ENCODE measurements around the gene VSIG2. TPM values are rescaled to one million over a fixed set of nuclear protein-coding genes. Genes with fewer than 3 reads are reported as not detected.

VSIG2 gene
- total RNA-seq, 6 experiments from 2014 or later: 0.14 TPM; not detected in 5

DNA sequence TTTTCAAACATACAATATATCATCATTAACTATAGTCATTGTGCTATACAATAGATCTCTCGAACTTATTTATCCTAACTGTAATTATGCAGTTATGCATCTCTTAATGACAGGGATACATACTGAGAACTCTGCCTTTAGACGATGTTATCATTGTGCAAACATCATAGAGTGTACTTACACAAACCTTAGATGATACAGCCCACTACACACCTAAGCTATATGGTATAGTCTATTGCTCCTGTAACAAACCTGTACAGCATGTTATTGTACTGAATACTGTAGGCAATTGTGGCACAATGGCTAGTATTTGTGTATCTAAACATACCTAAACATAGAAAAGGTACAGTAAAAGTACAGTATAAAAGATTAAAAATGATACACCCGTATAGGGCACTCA is 39.7 kb downstream of the VSIG2 start:
- Mint-ChIP-seq H3K27ac (no peak overlapping the region), H3K27me3 (ENCODE audit: insufficient read depth) (peaks cover 22% of the 10 kb centered on the region), H3K9me3 (peaks cover 3% of the 10 kb centered on the region; the same call in 1 of the 2 replicates), H3K36me3 (ENCODE audit: low read depth) (peaks cover 4% of the 10 kb centered on the region), H3K4me1 (ENCODE audit: low read depth) (peaks cover 6% of the 10 kb centered on the region), H3K4me3 (no peak overlapping the region)
- DNase-seq: no peak
- TF ChIP-seq, protein P1, sequence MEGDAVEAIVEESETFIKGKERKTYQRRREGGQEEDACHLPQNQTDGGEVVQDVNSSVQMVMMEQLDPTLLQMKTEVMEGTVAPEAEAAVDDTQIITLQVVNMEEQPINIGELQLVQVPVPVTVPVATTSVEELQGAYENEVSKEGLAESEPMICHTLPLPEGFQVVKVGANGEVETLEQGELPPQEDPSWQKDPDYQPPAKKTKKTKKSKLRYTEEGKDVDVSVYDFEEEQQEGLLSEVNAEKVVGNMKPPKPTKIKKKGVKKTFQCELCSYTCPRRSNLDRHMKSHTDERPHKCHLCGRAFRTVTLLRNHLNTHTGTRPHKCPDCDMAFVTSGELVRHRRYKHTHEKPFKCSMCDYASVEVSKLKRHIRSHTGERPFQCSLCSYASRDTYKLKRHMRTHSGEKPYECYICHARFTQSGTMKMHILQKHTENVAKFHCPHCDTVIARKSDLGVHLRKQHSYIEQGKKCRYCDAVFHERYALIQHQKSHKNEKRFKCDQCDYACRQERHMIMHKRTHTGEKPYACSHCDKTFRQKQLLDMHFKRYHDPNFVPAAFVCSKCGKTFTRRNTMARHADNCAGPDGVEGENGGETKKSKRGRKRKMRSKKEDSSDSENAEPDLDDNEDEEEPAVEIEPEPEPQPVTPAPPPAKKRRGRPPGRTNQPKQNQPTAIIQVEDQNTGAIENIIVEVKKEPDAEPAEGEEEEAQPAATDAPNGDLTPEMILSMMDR (IDR thresholded peaks at IDR 0.05): no peak

DNA sequence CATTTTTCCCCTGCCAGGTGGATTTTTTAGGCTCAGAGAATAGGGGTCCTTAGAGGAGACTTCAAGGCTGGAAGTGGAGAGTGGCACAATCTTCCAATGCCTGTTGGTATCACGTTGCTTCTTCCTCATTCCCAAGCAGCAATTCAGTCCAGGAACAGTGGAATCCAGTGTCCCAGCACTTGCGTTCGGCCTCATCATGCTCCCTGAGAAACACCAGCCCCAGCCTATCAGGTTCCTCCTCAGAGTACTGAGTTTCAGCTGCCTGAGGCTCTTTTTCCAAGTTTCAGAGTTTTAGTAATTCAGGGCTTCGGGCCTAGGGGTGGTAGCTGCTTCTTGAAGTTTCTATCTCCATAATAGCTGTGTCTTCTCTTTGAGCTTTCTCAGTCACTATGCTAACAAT is 44.2 kb downstream of the VSIG2 start:
- Mint-ChIP-seq H3K4me1 (ENCODE audit: low read depth) (no peaks in the 10 kb centered on the region), H3K27ac (no peak overlapping the region), H3K4me3 (no peak overlapping the region), H3K36me3 (ENCODE audit: low read depth) (peaks cover 4% of the 10 kb centered on the region), H3K27me3 (ENCODE audit: insufficient read depth) (peaks cover 23% of the 10 kb centered on the region), H3K9me3 (peaks cover 3% of the 10 kb centered on the region; the same call in 1 of the 2 replicates)
- TF ChIP-seq, protein P1 (IDR thresholded peaks at IDR 0.05): no peak
- DNase-seq: no peak

DNA sequence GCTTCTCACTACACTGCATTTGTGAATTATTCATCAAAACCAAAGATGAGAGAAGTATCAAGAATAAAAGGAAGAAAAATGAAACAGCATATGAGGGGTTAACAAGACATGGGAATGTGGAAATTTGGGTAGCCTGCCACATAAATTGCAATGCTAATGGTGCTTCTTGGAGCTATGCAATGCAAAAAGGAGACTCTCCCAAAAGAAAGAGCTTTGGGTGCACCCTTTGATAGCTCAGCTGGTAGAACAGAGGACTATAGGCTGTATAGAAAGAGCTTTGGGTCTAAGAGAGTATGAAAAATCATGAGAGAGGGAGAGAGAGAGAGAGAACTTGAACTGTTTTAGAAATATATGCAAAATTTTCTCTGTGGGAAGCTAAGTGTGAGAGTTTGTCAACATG is 52.0 kb downstream of the VSIG2 start:
- H3K4me3 Mint-ChIP-seq: no peak overlapping the region
- peaks cover 6% of the 10 kb centered on the region for H3K9me3 Mint-ChIP-seq
- H3K4me1 Mint-ChIP-seq (ENCODE audit: low read depth): no peaks in the 10 kb centered on the region
- TF ChIP-seq, protein P1 (IDR thresholded peaks at IDR 0.05): no peak
- peaks cover 11% of the 10 kb centered on the region; the same call in 1 of the 2 replicates for H3K27me3 Mint-ChIP-seq (ENCODE audit: insufficient read depth)
- DNase-seq: no peak
- peaks cover 6% of the 10 kb centered on the region; the same call in 1 of the 2 replicates for H3K36me3 Mint-ChIP-seq (ENCODE audit: low read depth)
- H3K27ac Mint-ChIP-seq: no peak overlapping the region

GRCh38 chr11:124699547-124699946 is 52.5 kb downstream of the VSIG2 start:
- no peak for DNase-seq
- peaks cover 6% of the 10 kb centered on the region; the same call in 1 of the 2 replicates for H3K36me3 Mint-ChIP-seq (ENCODE audit: low read depth)
- TF ChIP-seq, protein P1 (IDR thresholded peaks at IDR 0.05): no peak
- no peaks in the 10 kb centered on the region for H3K4me1 Mint-ChIP-seq (ENCODE audit: low read depth)
- H3K27ac Mint-ChIP-seq: no peak overlapping the region
- peaks cover 6% of the 10 kb centered on the region for H3K9me3 Mint-ChIP-seq
- H3K4me3 Mint-ChIP-seq: no peak overlapping the region
- H3K27me3 Mint-ChIP-seq (ENCODE audit: insufficient read depth): peaks cover 11% of the 10 kb centered on the region; the same call in 1 of the 2 replicates

Other genes with a start within 250 kb of the VSIG2 start
- gene OR8B12, start 208.6 kb downstream of the VSIG2 start, total RNA-seq (2021; fragmentation: NEBNext Ultra II Directional; extraction: Animal tissue kit (Norgen Biotek cat#: 25700)): not detected
- gene OR8A1, start 182.3 kb downstream of the VSIG2 start, total RNA-seq (2021; fragmentation: NEBNext Ultra II Directional; extraction: Animal tissue kit (Norgen Biotek cat#: 25700)): not detected
- not detected for gene PANX3, start 140.8 kb downstream of the VSIG2 start, total RNA-seq (2021; fragmentation: NEBNext Ultra II Directional; extraction: Animal tissue kit (Norgen Biotek cat#: 25700))
- gene TBRG1, start 129.4 kb downstream of the VSIG2 start, total RNA-seq (2021; fragmentation: NEBNext Ultra II Directional; extraction: Animal tissue kit (Norgen Biotek cat#: 25700)): 10 to 100 TPM; 18.8 to 25.9 (median 24.1) TPM
- gene SIAE, start 78.5 kb downstream of the VSIG2 start, total RNA-seq (2021; fragmentation: NEBNext Ultra II Directional; extraction: Animal tissue kit (Norgen Biotek cat#: 25700)): 10 to 100 TPM in 5 of 6 experiments, 1 to 10 TPM in 1; 9.2 to 14.4 (median 11.3) TPM
- gene SPA17, start 78.4 kb downstream of the VSIG2 start, total RNA-seq (2021; fragmentation: NEBNext Ultra II Directional; extraction: Animal tissue kit (Norgen Biotek cat#: 25700)): 10 to 100 TPM in 1 of 6 experiments, 1 to 10 TPM in 5; 5.0 to 10.2 (median 9.1) TPM
- gene NRGN, start 12.3 kb downstream of the VSIG2 start, total RNA-seq (2021; fragmentation: NEBNext Ultra II Directional; extraction: Animal tissue kit (Norgen Biotek cat#: 25700)): 1 to 10 TPM; 3.8 to 6.5 (median 5.4) TPM
- under 1 TPM in 3 of 6 experiments, not detected in 3; 0.11 to 0.14 (median 0.12) TPM for gene ESAM, start 10.0 kb upstream of the VSIG2 start, total RNA-seq (2021; fragmentation: NEBNext Ultra II Directional; extraction: Animal tissue kit (Norgen Biotek cat#: 25700))
- gene MSANTD2, start 48.2 kb upstream of the VSIG2 start, total RNA-seq (2021; fragmentation: NEBNext Ultra II Directional; extraction: Animal tissue kit (Norgen Biotek cat#: 25700)): 1 to 10 TPM; 4.4 to 7.1 (median 5.8) TPM
- gene ROBO3, start 113.2 kb upstream of the VSIG2 start, total RNA-seq (2021; fragmentation: NEBNext Ultra II Directional; extraction: Animal tissue kit (Norgen Biotek cat#: 25700)): 1 to 10 TPM; 1.9 to 3.3 (median 2.6) TPM
- under 1 TPM; 0.46 to 0.63 (median 0.56) TPM for gene ROBO4, start 145.6 kb upstream of the VSIG2 start, total RNA-seq (2021; fragmentation: NEBNext Ultra II Directional; extraction: Animal tissue kit (Norgen Biotek cat#: 25700))
- not detected for gene HEPN1, start 167.0 kb upstream of the VSIG2 start, total RNA-seq (2021; fragmentation: NEBNext Ultra II Directional; extraction: Animal tissue kit (Norgen Biotek cat#: 25700))
- under 1 TPM in 1 of 6 experiments, not detected in 5; 0.31 TPM for gene HEPACAM, start 183.8 kb upstream of the VSIG2 start, total RNA-seq (2021; fragmentation: NEBNext Ultra II Directional; extraction: Animal tissue kit (Norgen Biotek cat#: 25700))
- 1 to 10 TPM; 1.3 to 3.2 (median 2.5) TPM for gene CCDC15, start 201.9 kb upstream of the VSIG2 start, total RNA-seq (2021; fragmentation: NEBNext Ultra II Directional; extraction: Animal tissue kit (Norgen Biotek cat#: 25700))